Gastroesophageal sphincter (tissue), 4 donors: ENCODE data around the gene RAP2C. TPM values are rescaled to one million over a fixed set of nuclear protein-coding genes. Genes with fewer than 3 reads are reported as not detected.

ENCODE experiments used
- ATAC-seq: fragments of 150-250 bp; one replicate; pipeline ENCODE4 v1.9.1; 2016; ENCODE audit warnings: mild to moderate bottlenecking, moderate library complexity
- H3K27ac ChIP-seq, 4 donors: fragments of 200-600 bp; sonication (generic) in 3 of 4; 1 replicate in 3 of 4; 2 replicates in 1 of 4; pipeline ENCODE4 v1.5.1; 2016 to 2019
- H3K27me3 ChIP-seq: fragments of 200-600 bp; sonication (generic); one replicate; pipeline ENCODE4 v1.5.1; 2019
- H3K36me3 ChIP-seq, 2 donors: fragments of 200-600 bp; sonication (generic); one replicate each; pipeline ENCODE4 v1.5.1; 2019; ENCODE audit warnings: control low read depth in 1 of 2
- H3K4me1 ChIP-seq, 3 donors: fragments of 200-600 bp; sonication (generic); 1 replicate in 2 of 3; 2 replicates in 1 of 3; pipeline ENCODE4 v1.5.1; 2016 to 2019; ENCODE audit warnings: control low read depth in 2 of 3
- H3K4me3 ChIP-seq, 2 donors: fragments of 200-600 bp; sonication (generic); one replicate each; pipeline ENCODE4 v1.5.1; 2019; ENCODE audit warnings: mild to moderate bottlenecking in 1 of 2, moderate library complexity in 1 of 2
- H3K9me3 ChIP-seq, 3 donors: fragments of 200-600 bp; sonication (generic); one replicate each; pipeline ENCODE4 v1.5.1; 2017 to 2019; ENCODE audit warnings: control low read depth in 2 of 3
- EP300 ChIP-seq: sonication (generic); formaldehyde crosslinking; IDR thresholded peaks from one replicate; pipeline ENCODE4 v1.6.1; 2017; ENCODE audit warnings: antibody characterized with exemption, mild to moderate bottlenecking
- POLR2A ChIP-seq, 2 donors: fragments of 450-650 bp; IDR thresholded peaks; one replicate each; pipeline ENCODE4 v1.6.1; 2017; ENCODE audit warnings: antibody characterized with exemption in 2 of 2, mild to moderate bottlenecking in 2 of 2, moderate library complexity in 1 of 2
- POLR2AphosphoS5 ChIP-seq: sonication (generic); formaldehyde crosslinking; IDR thresholded peaks from one replicate; pipeline ENCODE4 v1.6.1; 2017; ENCODE audit warnings: antibody characterized with exemption
- WGBS, 2 donors: methylation state at CpG; one replicate each; pipeline ENCODE4 v1.1.5; 2018; ENCODE audit warnings: low coverage in 1 of 2; 5-methylcytosine and 5-hydroxymethylcytosine counted together
- total RNA-seq, 4 donors: library from RNA; depleted of rRNA; stranded (reverse); fragments of >200 nt; gene quantifications; one replicate each; pipeline ENCODE4 v1.1.0, GENCODE V29; 2016
- TF ChIP-seq, protein P1 (sequence below), 4 experiments: fragments of 200-600 bp in 2 of 4; fragments of 450-650 bp in 2 of 4; sonication (generic) in 1 of 4; IDR thresholded peaks; one replicate each; pipeline ENCODE4 v1.5.1; 2017 to 2019; ENCODE audit warnings: antibody characterized with exemption in 4 of 4, mild to moderate bottlenecking in 2 of 4, moderate library complexity in 2 of 4

Gene RAP2C
- total RNA-seq, 4 donors from 2014 or later, result 14.5 to 19.9 (median 15.5) TPM

DNA sequence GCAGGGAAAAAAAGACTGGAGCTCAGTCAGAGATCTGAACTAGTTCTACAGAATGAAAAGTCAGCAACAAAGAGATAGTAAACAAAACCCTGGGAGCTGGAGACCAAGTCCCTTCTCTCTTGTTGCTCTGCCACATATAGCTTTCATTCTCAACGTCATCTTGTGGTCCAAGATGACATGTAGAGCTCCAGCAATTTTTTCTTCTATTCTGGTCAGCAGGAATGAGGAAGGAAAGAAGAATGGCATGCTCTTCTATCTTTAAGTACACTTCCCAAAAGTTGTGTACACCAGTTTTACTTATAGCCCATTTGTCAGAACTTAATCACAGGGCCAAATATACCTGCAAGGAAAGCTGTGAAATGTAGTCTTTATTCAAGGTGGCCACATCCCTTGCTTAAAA, 45.6 kb downstream of the RAP2C start:
- no peak for ATAC-seq
- Histone ChIP-seq H3K4me3 (no peak overlapping the region), H3K4me1 (no peaks in the 10 kb centered on the region), H3K27ac (no peak overlapping the region), H3K36me3 (no peaks in the 10 kb centered on the region), H3K27me3 (no peaks in the 10 kb centered on the region), H3K9me3 (no peaks in the 10 kb centered on the region)
- WGBS, 2 donors, result 67 to 73% methylated on average over 1 of the region's 1 CpG
- TF ChIP-seq POLR2AphosphoS5, result no peak
- no peak for TF ChIP-seq POLR2A (IDR thresholded peaks at IDR 0.05)
- TF ChIP-seq EP300, result no peak
- TF ChIP-seq, protein P1, sequence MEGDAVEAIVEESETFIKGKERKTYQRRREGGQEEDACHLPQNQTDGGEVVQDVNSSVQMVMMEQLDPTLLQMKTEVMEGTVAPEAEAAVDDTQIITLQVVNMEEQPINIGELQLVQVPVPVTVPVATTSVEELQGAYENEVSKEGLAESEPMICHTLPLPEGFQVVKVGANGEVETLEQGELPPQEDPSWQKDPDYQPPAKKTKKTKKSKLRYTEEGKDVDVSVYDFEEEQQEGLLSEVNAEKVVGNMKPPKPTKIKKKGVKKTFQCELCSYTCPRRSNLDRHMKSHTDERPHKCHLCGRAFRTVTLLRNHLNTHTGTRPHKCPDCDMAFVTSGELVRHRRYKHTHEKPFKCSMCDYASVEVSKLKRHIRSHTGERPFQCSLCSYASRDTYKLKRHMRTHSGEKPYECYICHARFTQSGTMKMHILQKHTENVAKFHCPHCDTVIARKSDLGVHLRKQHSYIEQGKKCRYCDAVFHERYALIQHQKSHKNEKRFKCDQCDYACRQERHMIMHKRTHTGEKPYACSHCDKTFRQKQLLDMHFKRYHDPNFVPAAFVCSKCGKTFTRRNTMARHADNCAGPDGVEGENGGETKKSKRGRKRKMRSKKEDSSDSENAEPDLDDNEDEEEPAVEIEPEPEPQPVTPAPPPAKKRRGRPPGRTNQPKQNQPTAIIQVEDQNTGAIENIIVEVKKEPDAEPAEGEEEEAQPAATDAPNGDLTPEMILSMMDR (IDR thresholded peaks at IDR 0.05), result no peak

DNA sequence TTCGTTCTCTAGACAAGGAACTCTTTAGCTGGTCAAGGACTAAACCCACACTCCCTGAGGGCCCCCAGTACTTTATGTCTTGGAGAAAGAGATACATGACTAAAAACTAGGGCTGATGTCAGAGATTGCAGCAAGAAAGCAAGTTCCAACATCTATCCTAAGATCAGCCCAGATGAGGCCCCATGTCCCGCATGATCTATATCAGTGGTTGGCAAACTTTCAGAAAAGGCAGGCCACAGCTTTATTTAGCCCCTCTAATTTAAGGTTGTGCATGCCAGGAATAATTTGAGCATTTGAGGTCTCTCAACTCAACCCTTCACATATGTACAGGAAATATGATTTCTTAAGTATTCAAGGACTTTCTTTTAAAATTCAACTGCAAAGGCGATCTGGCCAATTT, 47.4 kb downstream of the RAP2C start:
- ATAC-seq, result no peak
- Histone ChIP-seq H3K4me1 (no peaks in the 10 kb centered on the region), H3K4me3 (no peak overlapping the region), H3K27me3 (no peaks in the 10 kb centered on the region), H3K27ac (no peak overlapping the region), H3K9me3 (no peaks in the 10 kb centered on the region), H3K36me3 (no peaks in the 10 kb centered on the region)
- TF ChIP-seq, protein P1 (IDR thresholded peaks at IDR 0.05), result no peak
- TF ChIP-seq EP300, result no peak
- TF ChIP-seq POLR2A (IDR thresholded peaks at IDR 0.05), result no peak
- no peak for TF ChIP-seq POLR2AphosphoS5
- 89 to 100% methylated on average over 1 to 3 of the region's 3 CpGs for WGBS, 2 donors

DNA sequence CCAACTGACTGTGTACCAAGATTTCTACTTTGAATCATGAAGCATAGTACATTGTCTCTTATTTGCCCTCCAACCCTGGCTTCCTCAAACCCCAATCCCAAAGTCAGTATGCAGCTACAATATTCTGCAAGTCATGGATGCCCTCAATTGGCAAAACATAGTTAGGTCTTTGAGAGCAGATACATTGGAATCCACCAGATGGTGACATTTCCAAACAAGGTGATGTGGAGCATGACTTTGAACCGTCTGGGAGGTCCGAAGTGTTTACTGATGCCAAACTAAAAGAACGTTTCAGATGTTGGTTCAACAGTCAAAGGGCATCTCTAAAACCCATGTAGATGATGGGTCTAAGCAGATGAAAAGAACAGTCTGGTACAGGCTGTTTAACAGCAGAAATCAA, 47.8 kb downstream of the RAP2C start:
- TF ChIP-seq POLR2AphosphoS5 (no peak), POLR2A (IDR thresholded peaks at IDR 0.05) (no peak), EP300 (no peak)
- TF ChIP-seq, protein P1 (IDR thresholded peaks at IDR 0.05), result no peak
- no peak overlapping the region for H3K27ac ChIP-seq
- no peaks in the 10 kb centered on the region for H3K36me3 ChIP-seq
- H3K9me3 ChIP-seq, result no peaks in the 10 kb centered on the region
- H3K4me1 ChIP-seq, result no peaks in the 10 kb centered on the region
- no peak for ATAC-seq
- no peaks in the 10 kb centered on the region for H3K27me3 ChIP-seq
- H3K4me3 ChIP-seq, result no peak overlapping the region
- 48% methylated on average over 3 of the region's 3 CpGs; no CpG with 5 or more reads in 1 of the 2 donors for WGBS, 2 donors

DNA sequence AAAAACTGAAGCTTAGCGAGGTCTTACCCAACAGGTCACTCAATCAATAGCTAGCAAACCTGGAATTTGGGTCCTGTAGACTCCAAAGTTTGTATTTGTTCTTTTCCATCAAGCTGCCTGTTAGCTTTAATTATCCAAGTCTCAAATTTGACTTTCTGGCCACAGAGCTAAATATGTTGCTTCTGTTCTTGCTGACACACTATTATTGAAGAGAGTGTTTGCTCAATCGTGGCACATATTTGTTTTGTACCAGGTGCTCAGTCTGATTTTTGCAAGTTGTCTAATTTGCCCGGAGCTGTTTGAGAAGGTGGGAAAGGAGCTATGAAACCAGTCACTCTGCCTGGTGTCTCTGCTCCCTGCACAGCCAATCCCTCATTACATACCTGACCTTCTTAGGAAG, 49.7 kb downstream of the RAP2C start:
- TF ChIP-seq POLR2AphosphoS5 (no peak), POLR2A (IDR thresholded peaks at IDR 0.05) (no peak), EP300 (no peak)
- TF ChIP-seq, protein P1 (IDR thresholded peaks at IDR 0.05), result no peak
- H3K27me3 ChIP-seq, result no peaks in the 10 kb centered on the region
- no peak for ATAC-seq
- WGBS, 2 donors, result 58 to 64% methylated on average over 1 to 2 of the region's 3 CpGs
- H3K4me1 ChIP-seq, result no peaks in the 10 kb centered on the region
- H3K36me3 ChIP-seq, result no peaks in the 10 kb centered on the region
- no peak overlapping the region for H3K27ac ChIP-seq
- H3K9me3 ChIP-seq, result no peaks in the 10 kb centered on the region
- H3K4me3 ChIP-seq, result no peak overlapping the region

DNA sequence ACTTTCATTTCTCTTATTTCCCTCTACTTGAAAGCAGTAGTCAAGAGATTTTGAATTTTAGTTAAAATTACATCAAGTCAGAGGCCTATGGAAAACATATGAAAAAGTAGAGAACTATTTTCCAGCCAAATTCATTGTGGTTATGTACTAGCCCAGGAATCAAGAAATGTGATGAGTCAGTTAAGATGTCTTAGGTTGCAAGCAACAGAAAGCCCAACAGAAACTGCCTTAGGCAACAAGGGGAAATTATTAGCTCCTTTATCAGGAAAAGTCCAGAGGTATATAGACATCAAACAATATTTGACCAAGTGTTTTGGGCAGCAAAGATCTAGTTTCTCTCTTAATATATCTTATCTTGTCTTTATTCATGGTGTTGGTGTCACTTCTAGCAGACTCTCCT, 53.6 kb downstream of the RAP2C start:
- H3K4me1 ChIP-seq, result no peaks in the 10 kb centered on the region
- ATAC-seq, result no peak
- H3K27ac ChIP-seq, result no peak overlapping the region
- no peaks in the 10 kb centered on the region for H3K36me3 ChIP-seq
- no peaks in the 10 kb centered on the region for H3K9me3 ChIP-seq
- no peak for TF ChIP-seq POLR2A (IDR thresholded peaks at IDR 0.05)
- TF ChIP-seq, protein P1 (IDR thresholded peaks at IDR 0.05), result no peak
- no peaks in the 10 kb centered on the region for H3K27me3 ChIP-seq
- no peak overlapping the region for H3K4me3 ChIP-seq
